ENCODE data around the gene KLHL29.

KLHL29 gene

GRCh38 chr2:23622466-23622865 lies 237.5 kb downstream of the KLHL29 start:
- in situ Hi-C loops (cut with MboI; ENCODE audit: low sequenced_read_pairs): no loop called here

GRCh38 chr2:23622966-23623675 lies 238.1 kb downstream of the KLHL29 start:
- in situ Hi-C loops (cut with MboI; ENCODE audit: low sequenced_read_pairs): no loop called here

- in situ Hi-C loops (cut with MboI; ENCODE audit: low sequenced_read_pairs): no loop called here
Measured at GRCh38 chr2:23624378-23624777, 239.4 kb downstream of the KLHL29 start.

- in situ Hi-C loops (cut with MboI; ENCODE audit: low sequenced_read_pairs): no loop called here
Measured at GRCh38 chr2:23624915-23625314, 239.9 kb downstream of the KLHL29 start.

- in situ Hi-C loops (cut with MboI; ENCODE audit: low sequenced_read_pairs): no loop called here
Measured at GRCh38 chr2:23625726-23626125, 240.7 kb downstream of the KLHL29 start.

- in situ Hi-C loops (cut with MboI; ENCODE audit: low sequenced_read_pairs): no loop called here
Measured at GRCh38 chr2:23626701-23627230, 241.8 kb downstream of the KLHL29 start.

GRCh38 chr2:23627236-23628009 lies 242.4 kb downstream of the KLHL29 start:
- in situ Hi-C loops (cut with MboI; ENCODE audit: low sequenced_read_pairs): no loop called here

- in situ Hi-C loops (cut with MboI; ENCODE audit: low sequenced_read_pairs): no loop called here
Measured at GRCh38 chr2:23628926-23629771, 244.2 kb downstream of the KLHL29 start.

- in situ Hi-C loops (cut with MboI; ENCODE audit: low sequenced_read_pairs): no loop called here
Measured at GRCh38 chr2:23629772-23630480, 244.9 kb downstream of the KLHL29 start.

- in situ Hi-C loops (cut with MboI; ENCODE audit: low sequenced_read_pairs): no loop called here
Measured at GRCh38 chr2:23630961-23631360, 246.0 kb downstream of the KLHL29 start.

- in situ Hi-C loops (cut with MboI; ENCODE audit: low sequenced_read_pairs): no loop called here
Measured at GRCh38 chr2:23631389-23631788, 246.4 kb downstream of the KLHL29 start.

GRCh38 chr2:23632386-23632785 lies 247.4 kb downstream of the KLHL29 start:
- in situ Hi-C loops (cut with MboI; ENCODE audit: low sequenced_read_pairs): no loop called here

- in situ Hi-C loops (cut with MboI; ENCODE audit: low sequenced_read_pairs): no loop called here
Measured at GRCh38 chr2:23632831-23633395, 247.9 kb downstream of the KLHL29 start.

GRCh38 chr2:23633966-23634365 lies 249.0 kb downstream of the KLHL29 start:
- in situ Hi-C loops (cut with MboI; ENCODE audit: low sequenced_read_pairs): no loop called here

- in situ Hi-C loops (cut with MboI; ENCODE audit: low sequenced_read_pairs): no loop called here
Measured at GRCh38 chr2:23635442-23636340, 250.7 kb downstream of the KLHL29 start.

- in situ Hi-C loops (cut with MboI; ENCODE audit: low sequenced_read_pairs): no loop called here
Measured at GRCh38 chr2:23636426-23636825, 251.4 kb downstream of the KLHL29 start.

- in situ Hi-C loops (cut with MboI; ENCODE audit: low sequenced_read_pairs): no loop called here
Measured at GRCh38 chr2:23637011-23637778, 252.2 kb downstream of the KLHL29 start.

GRCh38 chr2:23639406-23639982 lies 254.5 kb downstream of the KLHL29 start:
- in situ Hi-C loops (cut with MboI; ENCODE audit: low sequenced_read_pairs): no loop called here
